ENCODE measurements around the gene GRB10. TPM values are rescaled to one million over a fixed set of nuclear protein-coding genes. Genes with fewer than 3 reads are reported as not detected.

The GRB10 gene
- total RNA-seq, 2 donors from 2014 or later, result 10.3 to 15.1 TPM

DNA sequence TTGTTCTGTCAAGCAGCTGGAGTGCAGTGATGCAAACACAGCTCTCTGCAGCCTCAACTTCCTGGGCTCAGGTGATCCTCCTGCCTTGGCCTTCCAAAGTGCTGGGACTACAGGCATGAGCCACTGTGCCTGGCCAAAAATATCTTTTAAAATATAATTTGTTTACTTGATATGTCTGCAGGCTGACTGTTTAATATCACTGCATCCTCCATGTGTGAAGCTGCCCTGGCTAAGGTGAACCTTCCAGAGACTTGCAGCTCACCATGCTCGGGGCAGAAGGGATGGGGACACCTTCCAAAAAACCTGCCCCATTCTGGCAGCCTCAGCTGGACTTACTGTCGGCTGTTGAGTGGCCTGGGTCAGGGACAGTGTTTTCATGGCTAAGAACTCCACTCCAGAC is 159.9 kb downstream of the GRB10 start:
- H3K9me3 ChIP-seq, result no peaks in the 10 kb centered on the region
- no peak for TF ChIP-seq CTCF (IDR thresholded peaks at IDR 0.05)
- no peak overlapping the region for H3K9ac ChIP-seq (ENCODE audit: low read depth in 2 of 2, low read length in 2 of 2)
- no peaks in the 10 kb centered on the region for H3K4me1 ChIP-seq
- H3K36me3 ChIP-seq, result no peaks in the 10 kb centered on the region
- intact Hi-C loops (cut with DNase I), result no loop called here
- no peak overlapping the region for H3K4me3 ChIP-seq
- no peaks in the 10 kb centered on the region for H3K27me3 ChIP-seq
- no peak for DNase-seq
- H3K27ac ChIP-seq, result no peak overlapping the region

DNA sequence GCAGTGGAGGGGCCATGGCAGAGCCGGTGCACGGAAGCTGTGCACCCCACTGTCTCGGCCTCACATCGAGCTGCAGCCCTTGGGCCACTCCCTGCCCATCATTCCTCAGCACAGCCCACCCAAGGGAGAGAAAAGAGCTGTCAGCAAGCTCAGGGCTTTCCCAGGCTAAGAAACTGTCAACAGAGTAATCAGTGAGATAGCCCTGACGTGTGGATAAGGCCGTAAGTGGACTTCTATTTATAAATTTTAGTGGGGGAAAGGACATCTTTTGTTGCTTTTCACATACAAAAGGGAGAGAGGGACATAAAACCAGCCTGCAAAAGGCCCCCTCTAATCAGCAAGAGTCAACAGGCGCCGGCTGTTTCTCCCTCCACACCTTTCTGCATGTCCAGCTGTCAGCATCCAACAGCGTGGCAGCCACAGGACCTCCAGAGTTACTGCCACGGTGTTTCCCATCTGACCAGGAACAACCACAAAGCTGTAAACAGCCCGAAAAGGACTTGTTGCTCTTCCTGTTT is 160.7 kb downstream of the GRB10 start:
- no peak for DNase-seq
- Histone ChIP-seq H3K4me3 (no peak overlapping the region), H3K4me1 (no peaks in the 10 kb centered on the region), H3K9ac (ENCODE audit: low read depth in 2 of 2, low read length in 2 of 2) (no peak overlapping the region), H3K36me3 (no peaks in the 10 kb centered on the region), H3K9me3 (no peaks in the 10 kb centered on the region), H3K27me3 (no peaks in the 10 kb centered on the region), H3K27ac (no peak overlapping the region)
- intact Hi-C loops (cut with DNase I), result no loop called here
- TF ChIP-seq CTCF (IDR thresholded peaks at IDR 0.05), result no peak

- H3K36me3 ChIP-seq, result no peaks in the 10 kb centered on the region
- H3K9me3 ChIP-seq, result no peaks in the 10 kb centered on the region
- no peak overlapping the region for H3K4me3 ChIP-seq
- no peak for TF ChIP-seq CTCF (IDR thresholded peaks at IDR 0.05)
- DNase-seq, result no peak
- no peak overlapping the region for H3K9ac ChIP-seq (ENCODE audit: low read depth in 2 of 2, low read length in 2 of 2)
- H3K27me3 ChIP-seq, result no peaks in the 10 kb centered on the region
- intact Hi-C loops (cut with DNase I), result no loop called here
- no peak overlapping the region for H3K27ac ChIP-seq
- no peaks in the 10 kb centered on the region for H3K4me1 ChIP-seq
Observed at GRCh38 chr7:50621206-50621605, 161.5 kb downstream of the GRB10 start.

- no peak overlapping the region for H3K4me3 ChIP-seq
- H3K9ac ChIP-seq (ENCODE audit: low read depth in 2 of 2, low read length in 2 of 2), result no peak overlapping the region
- DNase-seq, result no peak
- H3K36me3 ChIP-seq, result no peaks in the 10 kb centered on the region
- TF ChIP-seq CTCF (IDR thresholded peaks at IDR 0.05), result no peak
- H3K27me3 ChIP-seq, result no peaks in the 10 kb centered on the region
- H3K4me1 ChIP-seq, result no peaks in the 10 kb centered on the region
- intact Hi-C loops (cut with DNase I), result no loop called here
- no peak overlapping the region for H3K27ac ChIP-seq
- no peaks in the 10 kb centered on the region for H3K9me3 ChIP-seq
Observed at GRCh38 chr7:50620433-50620832, 162.3 kb downstream of the GRB10 start.

DNA sequence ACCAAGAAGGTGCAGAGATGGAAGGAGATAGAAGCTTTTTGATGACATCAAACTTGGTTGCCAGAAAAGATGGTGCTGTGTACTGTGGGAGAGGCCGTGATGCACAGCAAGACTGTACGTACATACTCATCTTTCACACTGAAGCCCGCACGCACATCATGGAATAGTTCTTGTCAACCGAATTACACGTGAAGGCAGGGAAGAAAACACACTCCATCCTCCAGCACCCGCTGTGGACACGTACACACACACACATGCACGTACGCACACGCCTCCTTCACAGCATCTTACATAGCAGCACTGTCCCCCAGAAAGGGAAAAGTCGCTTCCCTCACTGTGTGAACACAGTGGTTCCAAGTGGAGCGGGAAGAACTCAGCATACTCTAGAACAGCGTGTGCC is 163.0 kb downstream of the GRB10 start:
- TF ChIP-seq CTCF (IDR thresholded peaks at IDR 0.05), result no peak
- H3K9ac ChIP-seq (ENCODE audit: low read depth in 2 of 2, low read length in 2 of 2), result no peak overlapping the region
- no peaks in the 10 kb centered on the region for H3K4me1 ChIP-seq
- no peaks in the 10 kb centered on the region for H3K36me3 ChIP-seq
- no peaks in the 10 kb centered on the region for H3K27me3 ChIP-seq
- intact Hi-C loops (cut with DNase I), result no loop called here
- no peaks in the 10 kb centered on the region for H3K9me3 ChIP-seq
- H3K4me3 ChIP-seq, result no peak overlapping the region
- no peak overlapping the region for H3K27ac ChIP-seq
- DNase-seq, result no peak

- H3K9ac ChIP-seq (ENCODE audit: low read depth in 2 of 2, low read length in 2 of 2), result no peak overlapping the region
- H3K36me3 ChIP-seq, result no peaks in the 10 kb centered on the region
- intact Hi-C loops (cut with DNase I), result no loop called here
- no peak for DNase-seq
- H3K4me1 ChIP-seq, result no peaks in the 10 kb centered on the region
- no peaks in the 10 kb centered on the region for H3K9me3 ChIP-seq
- no peak for TF ChIP-seq CTCF (IDR thresholded peaks at IDR 0.05)
- H3K27ac ChIP-seq, result no peak overlapping the region
- no peaks in the 10 kb centered on the region for H3K27me3 ChIP-seq
- H3K4me3 ChIP-seq, result no peak overlapping the region
Observed at GRCh38 chr7:50618281-50618680, 164.4 kb downstream of the GRB10 start.

All from colonic mucosa (tissue), 4 donors.